IgD-negative memory B cell (primary cell): Measurements from ENCODE around the gene ADH4. TPM values are rescaled to one million over a fixed set of nuclear protein-coding genes. Genes with fewer than 3 reads are reported as not detected.
"Not testable (repeated sequence)": the region's sequence is repeated elsewhere in the genome, so short reads cannot be mapped to it uniquely, and the experiment has no call there.

ENCODE experiments used
- H3K27ac Mint-ChIP-seq, 3 donors: one replicate each; pipeline ENCODE4 v1.8.0; 2020 to 2022; ENCODE audit warnings: mild to moderate bottlenecking in 3 of 3, mixed read lengths in 3 of 3, moderate library complexity in 1 of 3
- H3K27me3 Mint-ChIP-seq: one replicate; pipeline ENCODE4 v1.8.0; 2021; ENCODE audit warnings: mixed read lengths
- H3K36me3 Mint-ChIP-seq: one replicate; pipeline ENCODE4 v1.8.0; 2020; ENCODE audit warnings: mild to moderate bottlenecking, mixed read lengths
- H3K4me1 Mint-ChIP-seq, 3 donors: one replicate each; pipeline ENCODE4 v1.8.0; 2020 to 2022; ENCODE audit warnings: mixed read lengths in 3 of 3, mild to moderate bottlenecking in 1 of 3
- H3K4me3 Mint-ChIP-seq, 4 donors: one replicate each; pipeline ENCODE4 v1.8.0; 2020 to 2022; ENCODE audit warnings: mild to moderate bottlenecking in 4 of 4, mixed read lengths in 4 of 4, moderate library complexity in 3 of 4
- H3K9me3 Mint-ChIP-seq, 3 donors: one replicate each; pipeline ENCODE4 v1.8.0; 2020 to 2021; ENCODE audit warnings: mixed read lengths in 3 of 3, mild to moderate bottlenecking in 1 of 3
- polyA plus RNA-seq: library from polyadenylated mRNA; unstranded; fragments of 300-500 nt; fragmentation: Illumina TruSeq; gene quantifications from one replicate; pipeline ENCODE4 v1.2.3, GENCODE V29; 2021

The ADH4 gene
- polyA plus RNA-seq, 1 donor from 2014 or later = not detected

DNA sequence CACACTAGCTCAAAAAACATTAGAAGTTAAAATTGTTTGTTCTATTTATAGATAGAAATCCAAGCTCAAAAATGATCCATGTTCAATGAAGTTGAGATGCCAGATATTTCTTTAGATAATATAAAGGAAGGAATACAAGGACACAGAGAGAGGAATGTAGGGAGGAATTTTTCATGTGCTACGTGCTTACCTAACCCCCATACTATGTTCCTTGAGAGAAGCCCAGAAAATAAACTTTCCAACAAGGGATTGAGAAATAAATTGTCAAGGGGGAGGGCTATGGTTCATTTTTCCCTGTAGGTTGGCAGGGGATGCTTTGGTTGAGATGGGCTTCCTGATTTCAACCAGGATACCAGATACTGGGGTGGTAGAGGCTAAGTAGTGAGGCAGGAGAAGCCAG, 39.9 kb downstream of the ADH4 start:
- H3K4me1 Mint-ChIP-seq = peaks cover 2 to 4% (median 4%) of the 10 kb centered on the region in 3 donors
- H3K27ac Mint-ChIP-seq = no peak overlapping the region
- H3K27me3 Mint-ChIP-seq = no peaks in the 10 kb centered on the region
- no peaks in the 10 kb centered on the region for H3K9me3 Mint-ChIP-seq
- peaks cover 4% of the 10 kb centered on the region for H3K36me3 Mint-ChIP-seq
- no peak overlapping the region for H3K4me3 Mint-ChIP-seq

DNA sequence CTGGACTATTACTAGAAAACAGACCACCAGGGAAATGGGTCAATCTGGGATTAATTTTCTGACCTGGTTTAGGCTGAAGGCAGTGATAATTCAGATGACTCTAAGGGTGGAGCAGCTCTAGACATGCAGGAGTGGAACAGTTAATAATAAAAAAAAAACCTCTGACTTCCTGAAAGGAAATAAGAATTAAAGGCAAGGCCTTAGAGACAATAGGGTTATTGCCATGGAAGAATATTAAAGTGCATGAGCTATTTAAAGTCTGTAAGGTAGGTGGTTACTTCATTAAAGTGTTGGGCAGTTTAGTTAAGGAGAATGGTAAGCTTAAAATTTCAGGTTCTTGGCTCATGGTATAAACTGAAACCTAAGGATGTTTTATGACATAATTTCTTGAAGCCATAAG, 40.9 kb downstream of the ADH4 start:
- Mint-ChIP-seq H3K36me3 (peaks cover 4% of the 10 kb centered on the region), H3K27ac (no peak overlapping the region), H3K4me1 (peaks cover 0 to 4% (median 2%) of the 10 kb centered on the region in 3 donors), H3K9me3 (no peaks in the 10 kb centered on the region), H3K27me3 (no peaks in the 10 kb centered on the region), H3K4me3 (peak overlapping the region in 1 of 4 donors; percentile 6)

- no peaks in the 10 kb centered on the region for H3K27me3 Mint-ChIP-seq
- peaks cover 4% of the 10 kb centered on the region for H3K36me3 Mint-ChIP-seq
- H3K27ac Mint-ChIP-seq = no peak overlapping the region
- H3K4me3 Mint-ChIP-seq = no peak overlapping the region
- no peaks in the 10 kb centered on the region for H3K9me3 Mint-ChIP-seq
- peaks cover 0 to 4% (median 2%) of the 10 kb centered on the region in 3 donors for H3K4me1 Mint-ChIP-seq
Measured at GRCh38 chr4:99102634-99103033, 41.5 kb downstream of the ADH4 start.

DNA sequence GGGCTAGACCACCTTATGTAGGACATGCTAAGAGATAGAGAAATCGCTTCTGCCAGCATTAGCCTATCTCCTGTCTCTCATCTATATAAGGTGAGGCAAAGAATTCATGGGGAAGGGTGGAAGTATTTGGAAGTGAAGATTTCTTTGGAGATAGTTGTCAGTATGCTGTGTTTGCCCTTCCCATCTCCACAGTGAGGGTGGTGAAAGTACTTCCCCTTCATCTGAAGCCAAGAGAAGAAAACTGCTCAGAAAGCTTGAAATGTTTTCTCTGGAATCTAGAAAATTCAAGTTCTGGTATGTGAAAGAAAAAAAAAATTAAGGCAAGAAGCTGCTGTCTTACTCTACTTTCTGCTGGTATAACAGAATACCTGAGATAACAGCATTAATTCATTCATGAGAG, 43.2 kb downstream of the ADH4 start:
- Mint-ChIP-seq H3K27ac (no peak overlapping the region), H3K9me3 (peaks cover 0 to 4% (median 0%) of the 10 kb centered on the region in 3 donors), H3K4me3 (no peak overlapping the region), H3K36me3 (peaks cover 10% of the 10 kb centered on the region), H3K27me3 (no peaks in the 10 kb centered on the region), H3K4me1 (peaks cover 2 to 4% (median 3%) of the 10 kb centered on the region in 3 donors)

DNA sequence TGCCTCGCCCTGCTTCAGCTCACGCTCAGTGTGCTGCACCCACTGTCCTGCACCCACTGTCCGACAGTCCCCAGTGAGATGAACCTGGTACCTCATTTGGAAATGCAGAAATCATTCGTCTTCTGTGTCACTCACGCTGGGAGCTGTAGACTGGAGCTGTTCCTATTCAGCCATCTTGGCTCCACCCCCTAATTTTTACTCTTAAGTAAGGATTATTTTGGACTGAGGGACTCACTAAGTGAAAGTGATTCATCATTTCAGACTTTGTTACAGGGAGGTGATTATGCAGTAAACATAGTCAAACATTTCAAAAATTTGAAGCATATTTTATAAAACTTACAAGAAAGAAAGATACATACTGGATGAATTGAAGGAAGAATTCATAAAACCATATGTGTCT, 44.3 kb downstream of the ADH4 start:
- not testable (repeated sequence) for H3K4me3 Mint-ChIP-seq, H3K27ac Mint-ChIP-seq, H3K27me3 Mint-ChIP-seq, H3K36me3 Mint-ChIP-seq, H3K9me3 Mint-ChIP-seq, H3K4me1 Mint-ChIP-seq

DNA sequence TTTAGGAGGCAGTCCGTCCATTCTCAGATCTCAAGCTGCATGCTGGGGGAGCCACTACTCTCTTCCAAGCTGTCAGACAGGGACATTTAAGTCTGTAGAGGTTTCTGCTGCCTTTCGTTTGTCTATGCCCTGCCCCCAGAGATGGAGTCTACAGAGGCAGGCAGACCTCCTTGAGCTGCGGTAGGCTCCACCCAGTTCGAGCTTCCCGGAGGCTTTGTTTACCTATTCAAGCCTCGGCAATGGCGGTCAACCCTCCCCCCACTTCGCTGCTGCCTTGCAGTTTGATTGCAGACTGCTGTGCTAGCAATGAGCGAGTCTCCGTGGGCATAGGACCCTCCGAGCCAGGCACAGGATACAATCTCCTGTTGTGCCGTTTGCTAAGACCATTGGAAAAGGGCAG, 44.8 kb downstream of the ADH4 start:
- Mint-ChIP-seq H3K4me3 (no peak overlapping the region), H3K9me3 (peaks cover 0 to 4% (median 0%) of the 10 kb centered on the region in 3 donors), H3K27me3 (no peaks in the 10 kb centered on the region), H3K36me3 (peaks cover 8% of the 10 kb centered on the region), H3K27ac (no peak overlapping the region), H3K4me1 (peaks cover 2 to 4% (median 3%) of the 10 kb centered on the region in 3 donors)

- Mint-ChIP-seq H3K4me1 (peaks cover 17 to 28% (median 26%) of the 10 kb centered on the region in 3 donors), H3K4me3 (peak overlapping the region in 1 of 4 donors; percentile 14)
- not testable (repeated sequence) for H3K27ac Mint-ChIP-seq, H3K27me3 Mint-ChIP-seq, H3K36me3 Mint-ChIP-seq, H3K9me3 Mint-ChIP-seq
Measured at GRCh38 chr4:99091841-99092240, 52.3 kb downstream of the ADH4 start.

- Mint-ChIP-seq H3K27ac (no peak overlapping the region), H3K36me3 (no peaks in the 10 kb centered on the region), H3K4me3 (peak overlapping the region in 2 of 4 donors; percentile 14 to 77)
Measured at GRCh38 chr4:99091216-99091575, 52.9 kb downstream of the ADH4 start.

DNA sequence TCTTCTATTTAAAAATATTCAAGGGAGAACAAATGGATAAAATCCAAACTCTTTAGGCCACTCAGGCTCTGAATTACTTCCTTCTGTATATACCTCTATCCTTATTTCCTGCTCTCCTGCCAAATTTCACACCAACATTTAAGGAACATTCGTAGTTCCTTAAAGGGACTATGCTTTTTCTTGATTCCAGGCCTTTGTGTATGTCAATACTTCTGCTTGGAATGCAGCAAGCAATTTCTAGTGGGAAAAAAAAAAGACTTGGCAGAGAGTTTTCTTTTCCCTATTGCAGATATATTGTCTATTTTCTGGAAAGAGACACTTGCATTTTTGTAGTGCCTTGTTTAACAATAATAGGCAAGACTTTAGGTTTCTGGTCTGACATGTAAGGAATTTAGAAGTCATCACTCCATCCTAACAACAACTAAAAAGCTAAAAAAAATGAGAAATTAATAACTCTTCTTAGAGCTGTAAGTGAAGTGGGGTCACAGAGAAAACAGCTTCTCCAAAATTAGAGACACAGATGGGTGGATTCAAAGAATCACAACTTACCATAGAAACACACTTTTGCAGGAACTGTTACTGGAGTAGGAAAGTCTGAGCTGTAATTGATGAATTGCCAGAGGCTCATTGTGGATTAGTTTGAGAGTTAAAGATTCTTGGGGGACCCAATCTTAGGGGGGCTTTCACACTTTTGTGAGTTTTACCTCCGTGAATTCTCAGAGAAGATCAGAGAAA, 53.4 kb downstream of the ADH4 start:
- peaks cover 2% of the 10 kb centered on the region for H3K27me3 Mint-ChIP-seq
- H3K36me3 Mint-ChIP-seq = no peaks in the 10 kb centered on the region
- H3K27ac Mint-ChIP-seq = peak overlapping the region in 1 of 3 donors; percentile 89
- peaks cover 0 to 1% (median 0%) of the 10 kb centered on the region in 3 donors for H3K9me3 Mint-ChIP-seq
- H3K4me1 Mint-ChIP-seq = peaks cover 18 to 32% (median 29%) of the 10 kb centered on the region in 3 donors
- peak overlapping the region; percentile 38 to 97 (median 62) for H3K4me3 Mint-ChIP-seq

More at GRCh38 chr4:99091216-99091575, 52.9 kb downstream of the ADH4 start:
- Mint-ChIP-seq H3K4me1 (peaks cover 18 to 31% (median 28%) of the 10 kb centered on the region in 3 donors), H3K9me3 (peaks cover 0 to 1% (median 0%) of the 10 kb centered on the region in 3 donors), H3K27me3 (peaks cover 2% of the 10 kb centered on the region)

GRCh38 chr4:99088481-99089365, 55.4 kb downstream of the ADH4 start, which contains the start of gene ADH5:
TSS of gene ADH5 (minus strand) at chr4:99088788. CDS start at chr4:99088700, 88 bp downstream.
- H3K27ac Mint-ChIP-seq = peak within 1 kb of the TSS; percentile 89 to 98 (median 96)
- peaks cover 18 to 39% (median 29%) of the 10 kb centered on the region in 3 donors for H3K4me1 Mint-ChIP-seq
- peak within 1 kb of the TSS; percentile 97 to 99 (median 98) for H3K4me3 Mint-ChIP-seq
- peaks cover 2% of the 10 kb centered on the region for H3K27me3 Mint-ChIP-seq
- peaks cover 0 to 1% (median 0%) of the 10 kb centered on the region in 3 donors for H3K9me3 Mint-ChIP-seq
- peaks cover 1% of the 10 kb centered on the region for H3K36me3 Mint-ChIP-seq

- peaks cover 0 to 1% (median 0%) of the 10 kb centered on the region in 3 donors for H3K9me3 Mint-ChIP-seq
- peaks cover 2% of the 10 kb centered on the region for H3K36me3 Mint-ChIP-seq
- peaks cover 2% of the 10 kb centered on the region for H3K27me3 Mint-ChIP-seq
- H3K4me1 Mint-ChIP-seq = peaks cover 18 to 39% (median 29%) of the 10 kb centered on the region in 3 donors
- H3K27ac Mint-ChIP-seq = peak overlapping the region; percentile 89 to 98 (median 96)
- H3K4me3 Mint-ChIP-seq = peak overlapping the region; percentile 97 to 99 (median 98)
Measured at GRCh38 chr4:99088023-99088449, 56.1 kb downstream of the ADH4 start.

GRCh38 chr4:99084595-99084994, 59.5 kb downstream of the ADH4 start:
- Mint-ChIP-seq H3K4me1 (peaks cover 14 to 28% (median 19%) of the 10 kb centered on the region in 3 donors), H3K27me3 (no peaks in the 10 kb centered on the region), H3K36me3 (peaks cover 4% of the 10 kb centered on the region), H3K4me3 (peak overlapping the region in 1 of 4 donors; percentile 45), H3K27ac (no peak overlapping the region), H3K9me3 (no peaks in the 10 kb centered on the region)

DNA sequence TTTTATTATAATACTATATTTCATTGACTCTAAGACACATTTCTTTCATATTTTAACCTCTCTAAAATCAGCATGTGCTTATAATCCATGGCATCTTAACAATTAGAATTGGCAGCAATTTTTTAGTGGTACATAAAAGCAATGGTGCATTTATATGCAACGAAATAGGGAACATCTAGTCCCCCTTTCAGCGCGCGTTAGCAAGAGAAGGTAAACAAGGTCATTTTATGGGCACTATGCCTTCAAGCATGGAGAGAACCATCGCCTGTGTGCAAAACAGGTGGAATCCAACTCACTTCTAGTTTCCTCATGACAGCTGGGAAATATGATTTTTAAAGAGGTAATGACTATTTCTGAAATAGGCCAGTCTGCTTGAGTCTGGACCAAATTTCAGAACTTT, 61.9 kb downstream of the ADH4 start:
- Mint-ChIP-seq H3K9me3 (no peaks in the 10 kb centered on the region), H3K27me3 (no peaks in the 10 kb centered on the region), H3K4me3 (no peak overlapping the region), H3K36me3 (peaks cover 4% of the 10 kb centered on the region), H3K27ac (no peak overlapping the region), H3K4me1 (peaks cover 3 to 11% (median 5%) of the 10 kb centered on the region in 3 donors)

DNA sequence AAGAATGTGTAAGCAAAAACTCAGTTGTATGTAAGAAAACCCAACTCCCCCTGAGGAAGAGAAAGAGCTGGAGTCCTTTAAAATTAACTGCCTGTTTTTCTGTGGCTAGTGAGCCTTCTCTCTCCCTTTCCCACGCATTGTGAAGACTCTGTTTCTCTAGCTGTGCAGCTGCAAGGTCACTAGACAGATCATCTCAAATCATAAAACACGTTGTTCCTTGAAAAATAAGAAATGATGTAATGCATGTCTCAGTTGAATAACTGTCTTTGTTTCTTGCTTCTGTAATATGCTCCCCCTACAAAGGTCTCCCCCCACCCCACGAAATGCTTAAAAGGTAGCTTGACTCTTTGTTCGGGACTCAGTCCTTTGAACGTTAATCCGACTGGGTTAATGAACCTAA, 63.2 kb downstream of the ADH4 start:
- H3K27ac Mint-ChIP-seq, H3K9me3 Mint-ChIP-seq, H3K36me3 Mint-ChIP-seq, H3K4me1 Mint-ChIP-seq, H3K27me3 Mint-ChIP-seq, H3K4me3 Mint-ChIP-seq: not testable (repeated sequence)
